ENCODE results near the gene QPRT. TPM values are rescaled to one million over a fixed set of nuclear protein-coding genes. Genes with fewer than 3 reads are reported as not detected.
"Not testable (repeated sequence)": the region's sequence is repeated elsewhere in the genome, so short reads cannot be mapped to it uniquely, and the experiment has no call there.

Gene QPRT
- total RNA-seq, 2 experiments from 2014 or later = 0.19 to 0.45 TPM

- H3K4me3 ChIP-seq (ENCODE audit: low read length) = no peak overlapping the region
- Mint-ChIP-seq H3K27me3 (no peaks in the 10 kb centered on the region), H3K27ac (no peak overlapping the region), H3K36me3 (ENCODE audit: low read depth) (no peaks in the 10 kb centered on the region), H3K9me3 (no peaks in the 10 kb centered on the region), H3K4me3 (no peak overlapping the region), H3K4me1 (ENCODE audit: low read depth) (peaks cover 11% of the 10 kb centered on the region)
- H3K9me3 ChIP-seq (ENCODE audit: control insufficient read depth in 1 of 2, insufficient read depth in 1 of 2, low read length in 2 of 2) = no peaks in the 10 kb centered on the region
- TF ChIP-seq, protein P1, sequence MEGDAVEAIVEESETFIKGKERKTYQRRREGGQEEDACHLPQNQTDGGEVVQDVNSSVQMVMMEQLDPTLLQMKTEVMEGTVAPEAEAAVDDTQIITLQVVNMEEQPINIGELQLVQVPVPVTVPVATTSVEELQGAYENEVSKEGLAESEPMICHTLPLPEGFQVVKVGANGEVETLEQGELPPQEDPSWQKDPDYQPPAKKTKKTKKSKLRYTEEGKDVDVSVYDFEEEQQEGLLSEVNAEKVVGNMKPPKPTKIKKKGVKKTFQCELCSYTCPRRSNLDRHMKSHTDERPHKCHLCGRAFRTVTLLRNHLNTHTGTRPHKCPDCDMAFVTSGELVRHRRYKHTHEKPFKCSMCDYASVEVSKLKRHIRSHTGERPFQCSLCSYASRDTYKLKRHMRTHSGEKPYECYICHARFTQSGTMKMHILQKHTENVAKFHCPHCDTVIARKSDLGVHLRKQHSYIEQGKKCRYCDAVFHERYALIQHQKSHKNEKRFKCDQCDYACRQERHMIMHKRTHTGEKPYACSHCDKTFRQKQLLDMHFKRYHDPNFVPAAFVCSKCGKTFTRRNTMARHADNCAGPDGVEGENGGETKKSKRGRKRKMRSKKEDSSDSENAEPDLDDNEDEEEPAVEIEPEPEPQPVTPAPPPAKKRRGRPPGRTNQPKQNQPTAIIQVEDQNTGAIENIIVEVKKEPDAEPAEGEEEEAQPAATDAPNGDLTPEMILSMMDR (IDR thresholded peaks at IDR 0.05) = no peak
- no peak overlapping the region for H3K27ac ChIP-seq (ENCODE audit: low read depth in 1 of 2, low read length in 2 of 2)
- intact Hi-C loops (cut with DNase I, micrococcal nuclease) = no loop called here
- DNase-seq = no peak
- peaks cover 7% of the 10 kb centered on the region for H3K4me1 ChIP-seq (ENCODE audit: insufficient read depth, low read length)
- no peaks in the 10 kb centered on the region for H3K27me3 ChIP-seq (ENCODE audit: control insufficient read depth in 1 of 2, insufficient read depth in 2 of 2, low read length in 2 of 2)
- POLR2A ChIA-PET = no interaction called here
- no peak for ATAC-seq (ENCODE audit: poor library complexity)
- no peaks in the 10 kb centered on the region for H3K36me3 ChIP-seq (ENCODE audit: insufficient read depth, low read length)
- CTCF ChIA-PET = no interaction called here
Measured at GRCh38 chr16:29694384-29695195, 15.6 kb downstream of the QPRT start.

- H3K36me3 ChIP-seq (ENCODE audit: insufficient read depth, low read length); H3K27me3 ChIP-seq (ENCODE audit: control insufficient read depth in 1 of 2, insufficient read depth in 2 of 2, low read length in 2 of 2); POLR2A ChIA-PET; H3K9me3 ChIP-seq (ENCODE audit: control insufficient read depth in 1 of 2, insufficient read depth in 1 of 2, low read length in 2 of 2); DNase-seq; H3K27ac ChIP-seq (ENCODE audit: low read depth in 1 of 2, low read length in 2 of 2); H3K36me3 Mint-ChIP-seq (ENCODE audit: low read depth); H3K27ac Mint-ChIP-seq; H3K9me3 Mint-ChIP-seq; H3K4me3 Mint-ChIP-seq; H3K27me3 Mint-ChIP-seq; H3K4me3 ChIP-seq (ENCODE audit: low read length); ATAC-seq (ENCODE audit: poor library complexity); intact Hi-C loops (cut with DNase I, micrococcal nuclease): not testable (repeated sequence)
- H3K4me1 ChIP-seq (ENCODE audit: insufficient read depth, low read length) = peaks cover 13% of the 10 kb centered on the region
- CTCF ChIA-PET = interaction anchor here (1.1 kb wide), 1 partner anchor 94 kb away, joined by 3 read pairs; the partner anchor contains the start of gene KIF22
- H3K4me1 Mint-ChIP-seq (ENCODE audit: low read depth) = peaks cover 16% of the 10 kb centered on the region
Measured at GRCh38 chr16:29695675-29696074, 16.7 kb downstream of the QPRT start.

DNA sequence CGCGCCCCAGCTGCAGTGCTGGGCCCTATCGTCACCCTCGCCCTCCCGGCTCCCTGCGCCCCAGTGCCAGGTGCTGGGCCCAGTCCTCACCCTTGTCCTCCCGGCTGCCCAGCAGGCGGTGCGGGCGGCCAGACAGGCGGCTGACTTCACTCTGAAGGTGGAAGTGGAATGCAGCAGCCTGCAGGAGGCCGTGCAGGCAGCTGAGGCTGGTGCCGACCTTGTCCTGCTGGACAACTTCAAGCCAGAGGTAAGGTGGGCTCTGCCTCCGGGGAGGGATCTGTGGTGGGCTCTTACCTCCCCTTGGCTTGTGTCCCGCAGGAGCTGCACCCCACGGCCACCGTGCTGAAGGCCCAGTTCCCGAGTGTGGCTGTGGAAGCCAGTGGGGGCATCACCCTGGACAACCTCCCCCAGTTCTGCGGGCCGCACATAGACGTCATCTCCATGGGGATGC, 17.9 kb downstream of the QPRT start:
- no peak for DNase-seq
- Histone ChIP-seq H3K27me3 (ENCODE audit: control insufficient read depth in 1 of 2, insufficient read depth in 2 of 2, low read length in 2 of 2) (no peaks in the 10 kb centered on the region), H3K36me3 (ENCODE audit: insufficient read depth, low read length) (no peaks in the 10 kb centered on the region), H3K4me3 (ENCODE audit: low read length) (no peak overlapping the region), H3K9me3 (ENCODE audit: control insufficient read depth in 1 of 2, insufficient read depth in 1 of 2, low read length in 2 of 2) (no peaks in the 10 kb centered on the region), H3K4me1 (ENCODE audit: insufficient read depth, low read length) (peaks cover 20% of the 10 kb centered on the region), H3K27ac (ENCODE audit: low read depth in 1 of 2, low read length in 2 of 2) (no peak overlapping the region)
- intact Hi-C loops (cut with DNase I, micrococcal nuclease) = no loop called here
- Mint-ChIP-seq H3K27me3 (no peaks in the 10 kb centered on the region), H3K9me3 (no peaks in the 10 kb centered on the region), H3K4me1 (ENCODE audit: low read depth) (peaks cover 22% of the 10 kb centered on the region), H3K27ac (no peak overlapping the region), H3K36me3 (ENCODE audit: low read depth) (no peaks in the 10 kb centered on the region), H3K4me3 (no peak overlapping the region)
- TF ChIP-seq, protein P1 (IDR thresholded peaks at IDR 0.05) = no peak
- ATAC-seq (ENCODE audit: poor library complexity) = no peak
- ChIA-PET POLR2A (interaction anchor here (0.5 kb wide), 1 partner anchor 36 kb away, joined by 3 read pairs; no protein-coding TSS in a partner anchor), CTCF (interaction anchor here (0.6 to 1.1 kb wide), 3 partner anchors 42 to 152 kb away, joined by 3 read pairs; partner anchors contain the start of gene KIF22)

Data from CD4-positive, alpha-beta T cell (primary cell).